Nephron (organoid): ENCODE data around the gene KLHL15.
A peak's percentile ranks its signal among the peaks of the same experiment; 100 is the strongest.
"Not testable (repeated sequence)": the region's sequence is repeated elsewhere in the genome, so short reads cannot be mapped to it uniquely, and the experiment has no call there.

Experiments
- H3K27ac Mint-ChIP-seq, 3 experiments: 2 replicates each; pipeline ENCODE4 v1.8.0; 2020; ENCODE audit warnings: mixed read lengths in 3 of 3, mild to moderate bottlenecking in 2 of 3, moderate library complexity in 1 of 3
- H3K27me3 Mint-ChIP-seq: 2 replicates; pipeline ENCODE4 v1.8.0; 2021; ENCODE audit warnings: low read depth, mild to moderate bottlenecking, moderate library complexity, mixed read lengths
- H3K36me3 Mint-ChIP-seq: 2 replicates; pipeline ENCODE4 v1.8.0; 2020; ENCODE audit warnings: low read depth, mixed read lengths
- H3K4me1 Mint-ChIP-seq: 2 replicates; pipeline ENCODE4 v1.8.0; 2020; ENCODE audit warnings: mixed read lengths
- H3K4me3 Mint-ChIP-seq, 3 experiments: 2 replicates each; pipeline ENCODE4 v1.8.0; 2020; ENCODE audit warnings: mild to moderate bottlenecking in 3 of 3, mixed read lengths in 3 of 3, moderate library complexity in 2 of 3
- H3K9me3 Mint-ChIP-seq: 2 replicates; pipeline ENCODE4 v1.8.0; 2020; ENCODE audit warnings: mixed read lengths
- CTCF ChIP-seq, 3 experiments: fragments of 200-600 bp; sonication (generic); IDR thresholded peaks; one replicate each; pipeline ENCODE4 v1.5.0; 2021; ENCODE audit warnings: antibody characterized with exemption in 3 of 3; ENCODE audit not compliant: unreplicated experiment in 3 of 3

Gene KLHL15

DNA sequence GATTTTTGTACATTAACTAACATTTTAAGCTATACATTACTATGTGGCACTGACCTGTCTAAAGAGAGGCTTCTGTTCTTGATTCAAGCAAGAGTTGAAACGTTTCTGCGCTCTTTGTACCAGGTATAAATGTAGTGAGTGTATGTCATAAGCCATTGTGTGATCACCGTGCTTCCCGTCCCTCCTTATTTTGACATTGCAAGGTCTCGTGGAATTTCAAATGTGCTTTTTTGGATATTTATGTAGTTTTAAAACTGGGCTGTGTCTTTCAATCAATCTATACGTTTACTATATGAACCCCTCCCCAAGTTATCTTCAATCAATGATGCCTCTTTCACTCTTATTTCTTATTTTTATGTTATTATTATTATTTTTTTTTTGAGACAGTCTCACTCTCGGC, at the start of gene KLHL15:
KLHL15 (minus strand) TSS at position 101 of the 400 bp plus-strand sequence. CDS start 20,493 bp downstream, outside the sequence.
- H3K9me3 Mint-ChIP-seq, result no peaks in the 10 kb centered on the region

GRCh38 chrX:24069877-24070276, 42.9 kb upstream of the KLHL15 start:
- Mint-ChIP-seq H3K4me3 (no peak overlapping the region), H3K36me3 (peaks cover 84% of the 10 kb centered on the region), H3K27ac (no peak overlapping the region), H3K4me1 (no peaks in the 10 kb centered on the region), H3K9me3 (no peaks in the 10 kb centered on the region), H3K27me3 (no peaks in the 10 kb centered on the region)
- no peak for TF ChIP-seq CTCF (IDR thresholded peaks at IDR 0.05; ENCODE audit: unreplicated experiment in 3 of 3)

More for the DNA sequence above, at the start of gene KLHL15:
- Mint-ChIP-seq H3K27me3 (no peaks in the 10 kb centered on the region), H3K36me3 (peaks cover 5% of the 10 kb centered on the region), H3K4me1 (peaks cover 19% of the 10 kb centered on the region), H3K27ac (peak within 1 kb of the TSS; percentile 97 to 100 (median 99)), H3K4me3 (peak within 1 kb of the TSS; percentile 86 to 88 (median 88))
- TF ChIP-seq CTCF (IDR thresholded peaks at IDR 0.05; ENCODE audit: unreplicated experiment in 3 of 3), result no peak

- Mint-ChIP-seq H3K27me3 (no peaks in the 10 kb centered on the region), H3K4me1 (peaks cover 4% of the 10 kb centered on the region), H3K27ac (no peak overlapping the region), H3K9me3 (no peaks in the 10 kb centered on the region), H3K4me3 (no peak overlapping the region), H3K36me3 (peaks cover 76% of the 10 kb centered on the region)
- no peak for TF ChIP-seq CTCF (IDR thresholded peaks at IDR 0.05; ENCODE audit: unreplicated experiment in 3 of 3)
These were observed 36.5 kb upstream of the KLHL15 start for GRCh38 chrX:24063488-24063887.

DNA sequence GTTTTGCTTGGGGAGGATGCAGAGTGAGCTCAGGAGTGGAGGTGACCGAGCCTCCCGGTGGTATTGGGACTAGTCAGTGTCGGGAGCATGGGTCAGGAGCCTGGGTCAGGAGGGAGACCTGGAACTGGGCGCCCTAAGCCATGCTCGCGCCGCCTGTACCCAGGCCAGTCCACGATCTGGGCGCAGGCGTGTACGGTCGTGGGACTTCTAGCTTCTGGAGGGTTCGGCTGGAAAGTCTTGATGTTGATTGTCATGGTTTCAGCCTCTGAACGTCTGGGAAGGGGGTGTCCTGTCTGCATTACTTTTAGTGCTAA, 28.0 kb upstream of the KLHL15 start:
- TF ChIP-seq CTCF (IDR thresholded peaks at IDR 0.05; ENCODE audit: unreplicated experiment in 3 of 3), result no peak
- peaks cover 27% of the 10 kb centered on the region for H3K36me3 Mint-ChIP-seq
- H3K27ac Mint-ChIP-seq, result no peak overlapping the region
- H3K9me3 Mint-ChIP-seq, result no peaks in the 10 kb centered on the region
- H3K27me3 Mint-ChIP-seq, result no peaks in the 10 kb centered on the region
- H3K4me3 Mint-ChIP-seq, result no peak overlapping the region
- peaks cover 4% of the 10 kb centered on the region for H3K4me1 Mint-ChIP-seq

- no peaks in the 10 kb centered on the region for H3K4me1 Mint-ChIP-seq
- no peaks in the 10 kb centered on the region for H3K27me3 Mint-ChIP-seq
- no peak within 1 kb of the TSS for H3K4me3 Mint-ChIP-seq
- H3K9me3 Mint-ChIP-seq, result no peaks in the 10 kb centered on the region
- no peak within 1 kb of the TSS for H3K27ac Mint-ChIP-seq
- peak; percentile 85 to 91 (median 85) for TF ChIP-seq CTCF (IDR thresholded peaks at IDR 0.05; ENCODE audit: unreplicated experiment in 3 of 3)
- peaks cover 22% of the 10 kb centered on the region for H3K36me3 Mint-ChIP-seq
These were observed 27.4 kb upstream of the KLHL15 start, which contains the start of gene EIF2S3 for GRCh38 chrX:24054182-24055042. TSS of gene EIF2S3 (plus strand) at chrX:24054956. CDS start at chrX:24054969, 13 bp downstream.

DNA sequence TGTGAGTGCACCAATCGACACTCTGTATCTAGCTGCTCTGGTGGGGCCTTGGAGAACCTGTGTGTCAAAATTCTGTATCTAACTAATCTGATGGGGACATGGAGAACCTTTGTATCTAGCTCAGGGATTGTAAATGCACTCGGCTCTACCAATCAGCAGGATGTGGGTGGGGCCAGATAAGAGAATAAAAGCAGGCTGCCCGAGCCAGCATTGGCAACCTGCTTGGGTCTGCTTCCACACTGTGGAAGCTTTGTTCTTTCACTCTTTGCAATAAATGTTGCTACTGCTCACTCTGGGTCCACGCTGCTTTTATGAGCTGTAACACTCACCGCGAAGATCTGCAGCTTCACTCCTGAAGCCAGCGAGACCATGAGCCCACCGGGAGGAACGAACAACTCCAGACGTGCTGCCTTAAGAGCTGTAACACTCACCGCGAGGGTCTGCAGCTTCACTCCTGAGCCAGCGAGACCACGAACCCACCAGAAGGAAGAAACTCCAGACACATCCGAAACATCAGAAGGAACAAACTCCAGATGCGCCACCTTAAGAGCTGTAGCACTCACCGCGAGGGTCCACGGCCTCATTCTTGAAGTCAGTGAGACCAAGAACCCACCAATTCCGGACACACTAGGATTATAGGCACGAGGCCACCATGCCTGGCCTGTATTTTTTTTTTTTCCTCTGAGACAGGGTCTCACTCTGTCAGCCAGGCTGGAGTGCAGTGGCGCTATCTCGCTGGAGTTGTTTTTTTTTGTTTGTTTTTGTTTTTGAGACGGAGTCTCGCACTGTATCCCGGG, 23.7 kb upstream of the KLHL15 start:
- not testable (repeated sequence) for H3K4me1 Mint-ChIP-seq, H3K27me3 Mint-ChIP-seq, H3K36me3 Mint-ChIP-seq, H3K9me3 Mint-ChIP-seq
- Mint-ChIP-seq H3K4me3 (peak overlapping the region in 2 of 3 experiments; percentile 27 to 58), H3K27ac (peak overlapping the region; percentile 60 to 79 (median 69))

- not testable (repeated sequence) for H3K27me3 Mint-ChIP-seq, H3K9me3 Mint-ChIP-seq, H3K4me3 Mint-ChIP-seq, H3K4me1 Mint-ChIP-seq, H3K36me3 Mint-ChIP-seq, H3K27ac Mint-ChIP-seq
These were observed 22.7 kb upstream of the KLHL15 start for GRCh38 chrX:24049643-24050042.

GRCh38 chrX:24046060-24046459, 19.1 kb upstream of the KLHL15 start:
- not testable (repeated sequence) for H3K27me3 Mint-ChIP-seq, H3K27ac Mint-ChIP-seq, H3K36me3 Mint-ChIP-seq, H3K4me3 Mint-ChIP-seq, H3K9me3 Mint-ChIP-seq, H3K4me1 Mint-ChIP-seq
